GM18868 (cell line): ENCODE results near the gene WDR76.
"Not testable (repeated sequence)": the region's sequence is repeated elsewhere in the genome, so short reads cannot be mapped to it uniquely, and the experiment has no call there.

Experiments used
- ATAC-seq: cut with Tn5 transposase; IDR thresholded peaks from one replicate; pipeline ENCODE4 v1.9.1; 2021; ENCODE audit warnings: mild to moderate bottlenecking, moderate library complexity; ENCODE audit not compliant: unreplicated experiment

Gene WDR76

GRCh38 chr15:43815064-43815463, 11.7 kb upstream of the WDR76 start:
- ATAC-seq, result not testable (repeated sequence)

GRCh38 chr15:43821505-43821904, 5.3 kb upstream of the WDR76 start:
- no peak for ATAC-seq

GRCh38 chr15:43824302-43825246, 2.2 kb upstream of the WDR76 start, which contains the start of gene MFAP1:
MFAP1 (minus strand) TSS chr15:43824690; CDS start chr15:43824569, 121 bp downstream.
- ATAC-seq, result peak; percentile 84

- ATAC-seq, result not testable (repeated sequence)
These were observed 1.5 kb upstream of the WDR76 start for GRCh38 chr15:43825305-43825704.

- ATAC-seq, result no peak
These were observed 734 bp upstream of the WDR76 start for GRCh38 chr15:43826029-43826507.

- no peak for ATAC-seq
These were observed 1.4 kb downstream of the WDR76 start for GRCh38 chr15:43828061-43828657.

GRCh38 chr15:43829951-43830540, 3.2 kb downstream of the WDR76 start:
- not testable (repeated sequence) for ATAC-seq

GRCh38 chr15:43830691-43831275, 4.0 kb downstream of the WDR76 start:
- not testable (repeated sequence) for ATAC-seq

- not testable (repeated sequence) for ATAC-seq
These were observed 4.8 kb downstream of the WDR76 start for GRCh38 chr15:43831519-43832052.

- ATAC-seq, result not testable (repeated sequence)
These were observed 5.7 kb downstream of the WDR76 start for GRCh38 chr15:43832485-43832884.

- no peak for ATAC-seq
These were observed 18.6 kb downstream of the WDR76 start for GRCh38 chr15:43845421-43845820.

- no peak for ATAC-seq
These were observed 24.4 kb downstream of the WDR76 start for GRCh38 chr15:43851251-43851650.

GRCh38 chr15:43852607-43853006, 25.8 kb downstream of the WDR76 start:
- no peak for ATAC-seq

- no peak for ATAC-seq
These were observed 28.0 kb downstream of the WDR76 start for GRCh38 chr15:43854801-43855200.

GRCh38 chr15:43859546-43859945, 32.7 kb downstream of the WDR76 start:
- no peak for ATAC-seq

- not testable (repeated sequence) for ATAC-seq
These were observed 39.8 kb downstream of the WDR76 start for GRCh38 chr15:43866636-43867035.

- ATAC-seq, result no peak
These were observed 40.3 kb downstream of the WDR76 start for GRCh38 chr15:43867096-43867495.

- ATAC-seq, result no peak
These were observed 41.6 kb downstream of the WDR76 start for GRCh38 chr15:43868406-43868805.

- ATAC-seq, result no peak
These were observed 45.0 kb downstream of the WDR76 start for GRCh38 chr15:43871835-43872234.

GRCh38 chr15:43872416-43873020, 45.7 kb downstream of the WDR76 start:
- no peak for ATAC-seq
